ENCODE results near the gene SNAI1. TPM values are rescaled to one million over a fixed set of nuclear protein-coding genes. Genes with fewer than 3 reads are reported as not detected.
"Not testable (repeated sequence)": the region's sequence is repeated elsewhere in the genome, so short reads cannot be mapped to it uniquely, and the experiment has no call there.

The SNAI1 gene
- total RNA-seq, 1 experiment from 2014 or later, result 3.6 TPM

DNA sequence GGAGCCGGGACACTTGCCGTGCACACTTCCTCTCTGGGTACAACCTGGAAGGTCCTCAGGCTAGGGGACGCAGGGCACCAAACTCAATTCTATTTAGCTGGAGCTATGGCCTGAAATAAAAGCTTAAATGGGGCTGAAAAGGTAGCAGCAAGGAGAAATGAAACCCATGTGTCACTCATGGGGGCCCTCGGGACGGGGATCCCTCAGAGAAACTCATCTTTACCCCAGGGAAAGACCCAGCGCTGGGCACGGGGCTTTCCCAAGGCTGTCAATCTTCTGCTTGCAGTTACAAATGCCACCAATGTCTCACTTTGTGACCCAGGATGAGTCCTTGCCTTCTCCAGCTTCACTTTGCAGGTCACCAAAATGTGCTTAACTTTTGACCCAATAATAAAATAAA is 16.5 kb downstream of the SNAI1 start:
- CTCF ChIA-PET, result interaction anchor here (0.7 kb wide), 1 partner anchor 534 kb away, joined by 4 read pairs; no protein-coding TSS in a partner anchor
- BruUV-seq (replicated peaks), result no TSS peak
- Histone ChIP-seq H2AFZ (no peak overlapping the region), H4K20me1 (ENCODE audit: insufficient read depth) (no peaks in the 10 kb centered on the region), H3K36me3 (ENCODE audit: low read depth) (no peaks in the 10 kb centered on the region), H3K4me2 (no peak overlapping the region), H3F3A (ENCODE audit: insufficient read depth, low read depth) (peaks cover 14% of the 10 kb centered on the region; the same call in 1 of the 2 replicates), H3K4me3 (no peak overlapping the region), H3K27ac (no peak overlapping the region), H3K9me3 (ENCODE audit: insufficient read depth, low read depth) (no peaks in the 10 kb centered on the region), H3K79me2 (ENCODE audit: low read depth) (no peaks in the 10 kb centered on the region), H3K27me3 (ENCODE audit: insufficient read depth, low read depth) (no peaks in the 10 kb centered on the region), H3K4me1 (replicated peaks; ENCODE audit: insufficient read depth) (peaks cover 17% of the 10 kb centered on the region; the same call in 1 of the 2 replicates), H3K9me2 (ENCODE audit: insufficient read depth) (no peaks in the 10 kb centered on the region)
- POLR2A ChIA-PET (ENCODE audit: unreplicated experiment), result no interaction called here
- no peak for TF ChIP-seq EZH2 (IDR thresholded peaks at IDR 0.05; ENCODE audit: low read depth)
- TF ChIP-seq, protein P1, sequence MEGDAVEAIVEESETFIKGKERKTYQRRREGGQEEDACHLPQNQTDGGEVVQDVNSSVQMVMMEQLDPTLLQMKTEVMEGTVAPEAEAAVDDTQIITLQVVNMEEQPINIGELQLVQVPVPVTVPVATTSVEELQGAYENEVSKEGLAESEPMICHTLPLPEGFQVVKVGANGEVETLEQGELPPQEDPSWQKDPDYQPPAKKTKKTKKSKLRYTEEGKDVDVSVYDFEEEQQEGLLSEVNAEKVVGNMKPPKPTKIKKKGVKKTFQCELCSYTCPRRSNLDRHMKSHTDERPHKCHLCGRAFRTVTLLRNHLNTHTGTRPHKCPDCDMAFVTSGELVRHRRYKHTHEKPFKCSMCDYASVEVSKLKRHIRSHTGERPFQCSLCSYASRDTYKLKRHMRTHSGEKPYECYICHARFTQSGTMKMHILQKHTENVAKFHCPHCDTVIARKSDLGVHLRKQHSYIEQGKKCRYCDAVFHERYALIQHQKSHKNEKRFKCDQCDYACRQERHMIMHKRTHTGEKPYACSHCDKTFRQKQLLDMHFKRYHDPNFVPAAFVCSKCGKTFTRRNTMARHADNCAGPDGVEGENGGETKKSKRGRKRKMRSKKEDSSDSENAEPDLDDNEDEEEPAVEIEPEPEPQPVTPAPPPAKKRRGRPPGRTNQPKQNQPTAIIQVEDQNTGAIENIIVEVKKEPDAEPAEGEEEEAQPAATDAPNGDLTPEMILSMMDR (conservative IDR thresholded peaks at IDR 0.05), result no peak
- intact Hi-C loops (cut with micrococcal nuclease; ENCODE audit: unreplicated experiment), result no loop called here
- no peak for DNase-seq

DNA sequence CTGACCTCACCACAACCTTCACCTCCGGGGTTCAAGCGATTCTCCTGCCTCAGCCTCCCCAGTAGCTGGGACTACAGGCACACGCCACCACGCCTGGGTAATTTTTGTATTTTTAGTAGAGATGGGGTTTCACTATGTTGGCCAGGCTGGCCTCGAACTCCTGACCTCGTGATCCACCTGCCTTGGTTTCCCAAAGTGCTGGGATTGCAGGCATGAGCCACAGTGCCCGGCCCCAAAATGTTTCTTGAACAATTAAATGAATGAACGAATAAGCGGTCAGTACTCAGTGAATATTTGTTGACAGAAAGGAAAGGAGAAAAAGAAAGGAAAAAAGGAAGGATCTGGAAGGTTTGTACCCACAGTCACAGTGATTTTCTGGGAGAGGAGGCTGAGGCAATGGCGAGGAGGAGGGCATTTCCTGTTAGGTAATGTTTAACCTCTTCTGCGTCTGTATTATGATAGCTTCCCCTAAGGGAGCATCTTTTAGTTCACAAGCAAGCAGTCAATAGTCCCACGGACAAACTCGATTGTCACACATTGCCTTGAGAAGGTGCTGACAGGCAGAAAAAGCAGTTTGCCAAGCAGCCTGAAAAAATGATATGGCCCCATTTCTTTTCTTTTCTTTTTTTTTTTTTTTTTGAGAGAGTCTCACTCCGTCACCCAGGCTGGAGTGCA is 17.9 kb downstream of the SNAI1 start:
- H3K27me3 ChIP-seq (ENCODE audit: insufficient read depth, low read depth); H3K79me2 ChIP-seq (ENCODE audit: low read depth); H3K36me3 ChIP-seq (ENCODE audit: low read depth); H3K4me3 ChIP-seq; H2AFZ ChIP-seq; H3K9me2 ChIP-seq (ENCODE audit: insufficient read depth); H3K4me2 ChIP-seq; H4K20me1 ChIP-seq (ENCODE audit: insufficient read depth); H3K27ac ChIP-seq; H3K9me3 ChIP-seq (ENCODE audit: insufficient read depth, low read depth); intact Hi-C loops (cut with micrococcal nuclease; ENCODE audit: unreplicated experiment); BruUV-seq (replicated peaks); DNase-seq: not testable (repeated sequence)
- H3K4me1 ChIP-seq (replicated peaks; ENCODE audit: insufficient read depth), result peaks cover 17% of the 10 kb centered on the region; the same call in 1 of the 2 replicates
- H3F3A ChIP-seq (ENCODE audit: insufficient read depth, low read depth), result peaks cover 16% of the 10 kb centered on the region; the same call in 1 of the 2 replicates
- ChIA-PET POLR2A (ENCODE audit: unreplicated experiment) (interaction anchor here (0.7 kb wide), 1 partner anchor 134 kb away, joined by 6 read pairs; no protein-coding TSS in a partner anchor), CTCF (interaction anchor here (0.6 to 0.7 kb wide), 3 partner anchors 9 to 440 kb away, joined by 4 to 7 read pairs (median 5); no protein-coding TSS in a partner anchor)

DNA sequence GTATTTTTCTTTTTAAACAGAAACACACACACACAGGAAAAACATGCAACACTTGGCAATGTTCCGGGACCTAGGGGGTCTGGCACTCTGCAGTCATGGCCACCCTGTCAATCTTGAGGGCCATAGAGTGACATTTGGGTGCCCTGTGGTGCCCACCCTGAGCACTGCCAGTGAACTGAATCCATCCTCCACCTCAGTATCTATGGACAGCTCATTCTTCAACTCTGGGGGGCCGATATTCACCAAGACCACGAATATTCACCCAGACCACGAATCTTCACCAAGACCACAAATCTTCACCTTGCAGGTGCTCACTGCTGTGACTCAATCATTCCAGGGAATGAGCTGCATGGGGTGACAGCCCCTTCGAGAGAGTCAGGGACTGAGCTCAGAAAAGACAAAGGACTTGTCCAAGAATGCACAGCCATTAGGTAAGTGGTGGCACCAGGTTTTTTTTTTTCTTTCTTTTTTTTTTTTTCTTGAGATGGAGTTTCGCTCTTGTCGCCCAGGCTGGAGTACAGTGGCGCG is 19.1 kb downstream of the SNAI1 start:
- Histone ChIP-seq H3K9me2 (ENCODE audit: insufficient read depth) (no peaks in the 10 kb centered on the region), H3K9me3 (ENCODE audit: insufficient read depth, low read depth) (no peaks in the 10 kb centered on the region), H3K36me3 (ENCODE audit: low read depth) (no peaks in the 10 kb centered on the region), H3K27me3 (ENCODE audit: insufficient read depth, low read depth) (no peaks in the 10 kb centered on the region), H3K79me2 (ENCODE audit: low read depth) (no peaks in the 10 kb centered on the region), H3K4me1 (replicated peaks; ENCODE audit: insufficient read depth) (peaks cover 17% of the 10 kb centered on the region; the same call in 1 of the 2 replicates), H4K20me1 (ENCODE audit: insufficient read depth) (no peaks in the 10 kb centered on the region), H3K27ac (no peak overlapping the region), H3F3A (ENCODE audit: insufficient read depth, low read depth) (peaks cover 17% of the 10 kb centered on the region; the same call in 1 of the 2 replicates), H3K4me3 (no peak overlapping the region), H3K4me2 (no peak overlapping the region), H2AFZ (no peak overlapping the region)
- BruUV-seq (replicated peaks), result no TSS peak
- ChIA-PET CTCF (no interaction called here), POLR2A (ENCODE audit: unreplicated experiment) (no interaction called here)
- DNase-seq, result no peak
- intact Hi-C loops (cut with micrococcal nuclease; ENCODE audit: unreplicated experiment), result no loop called here
- TF ChIP-seq EZH2 (IDR thresholded peaks at IDR 0.05; ENCODE audit: low read depth), result no peak
- TF ChIP-seq, protein P1 (conservative IDR thresholded peaks at IDR 0.05), result no peak
